Activated CD4-positive, alpha-beta T cell treated with anti-CD3 and anti-CD28 coated beads for 1 hour (primary cell): ENCODE data around the gene ALDH3B2.
A peak's percentile ranks its signal among the peaks of the same experiment; 100 is the strongest.
"Not testable (repeated sequence)": the region's sequence is repeated elsewhere in the genome, so short reads cannot be mapped to it uniquely, and the experiment has no call there.

ENCODE experiments used
- DNase-seq: peaks from one replicate; pipeline ENCODE4 v3.0.0-alpha.2; 2020

The ALDH3B2 gene

GRCh38 chr11:67674442-67674871 is at the start of gene ALDH3B2:
Gene ALDH3B2, minus strand, starts transcription at chr11:67674623. Its CDS starts 7,688 bp downstream, at chr11:67666935.
- no peak for DNase-seq

- not testable (repeated sequence) for DNase-seq
Measured at GRCh38 chr11:67723036-67723435, 48.6 kb upstream of the ALDH3B2 start.

- DNase-seq, result not testable (repeated sequence)
Measured at GRCh38 chr11:67716226-67716625, 41.8 kb upstream of the ALDH3B2 start.

- not testable (repeated sequence) for DNase-seq
Measured at GRCh38 chr11:67715801-67716200, 41.4 kb upstream of the ALDH3B2 start.

GRCh38 chr11:67713892-67714509 is 39.6 kb upstream of the ALDH3B2 start:
- DNase-seq, result peak; percentile 46

GRCh38 chr11:67711676-67712075 is 37.3 kb upstream of the ALDH3B2 start:
- DNase-seq, result not testable (repeated sequence)

GRCh38 chr11:67711212-67711611 is 36.8 kb upstream of the ALDH3B2 start:
- not testable (repeated sequence) for DNase-seq

- DNase-seq, result not testable (repeated sequence)
Measured at GRCh38 chr11:67709806-67710205, 35.4 kb upstream of the ALDH3B2 start.

- no peak for DNase-seq
Measured at GRCh38 chr11:67705264-67705663, 30.8 kb upstream of the ALDH3B2 start.

GRCh38 chr11:67704524-67704923 is 30.1 kb upstream of the ALDH3B2 start:
- DNase-seq, result no peak

GRCh38 chr11:67703709-67704108 is 29.3 kb upstream of the ALDH3B2 start:
- DNase-seq, result not testable (repeated sequence)

GRCh38 chr11:67700548-67701262 is 26.3 kb upstream of the ALDH3B2 start:
- DNase-seq, result no peak

- DNase-seq, result no peak
Measured at GRCh38 chr11:67700141-67700540, 25.7 kb upstream of the ALDH3B2 start.

GRCh38 chr11:67699521-67699920 is 25.1 kb upstream of the ALDH3B2 start:
- DNase-seq, result no peak

GRCh38 chr11:67698247-67698646 is 23.8 kb upstream of the ALDH3B2 start:
- DNase-seq, result no peak

- DNase-seq, result no peak
Measured at GRCh38 chr11:67697846-67698245, 23.4 kb upstream of the ALDH3B2 start.

GRCh38 chr11:67696998-67697397 is 22.6 kb upstream of the ALDH3B2 start:
- no peak for DNase-seq

- DNase-seq, result no peak
Measured at GRCh38 chr11:67695606-67696005, 21.2 kb upstream of the ALDH3B2 start.

GRCh38 chr11:67694875-67695555 is 20.6 kb upstream of the ALDH3B2 start:
- no peak for DNase-seq

GRCh38 chr11:67691149-67691548 is 16.7 kb upstream of the ALDH3B2 start:
- DNase-seq, result no peak

- DNase-seq, result no peak
Measured at GRCh38 chr11:67689178-67689577, 14.8 kb upstream of the ALDH3B2 start.

- no peak for DNase-seq
Measured at GRCh38 chr11:67687986-67688385, 13.6 kb upstream of the ALDH3B2 start.

- not testable (repeated sequence) for DNase-seq
Measured at GRCh38 chr11:67685641-67686332, 11.4 kb upstream of the ALDH3B2 start.
